Tongue (tissue), 2 donors: ENCODE results near the gene KBTBD12. TPM values are rescaled to one million over a fixed set of nuclear protein-coding genes. Genes with fewer than 3 reads are reported as not detected.
"Not testable (repeated sequence)": the region's sequence is repeated elsewhere in the genome, so short reads cannot be mapped to it uniquely, and the experiment has no call there.

Source experiments
- DNase-seq: peaks from one replicate; pipeline ENCODE4 v3.0.0-alpha.2; 2015
- total RNA-seq: library from RNA; depleted of rRNA; stranded (reverse); fragments of >200 nt; gene quantifications from one replicate; pipeline ENCODE4 v1.2.3, GENCODE V29; 2014

KBTBD12 gene
- total RNA-seq, 1 donor from 2014 or later: 38.2 TPM

- DNase-seq: no peak
Measured at GRCh38 chr3:127905556-127905955, 9.5 kb upstream of the KBTBD12 start.

- DNase-seq: not testable (repeated sequence)
Measured at GRCh38 chr3:127906653-127907052, 8.4 kb upstream of the KBTBD12 start.

DNA sequence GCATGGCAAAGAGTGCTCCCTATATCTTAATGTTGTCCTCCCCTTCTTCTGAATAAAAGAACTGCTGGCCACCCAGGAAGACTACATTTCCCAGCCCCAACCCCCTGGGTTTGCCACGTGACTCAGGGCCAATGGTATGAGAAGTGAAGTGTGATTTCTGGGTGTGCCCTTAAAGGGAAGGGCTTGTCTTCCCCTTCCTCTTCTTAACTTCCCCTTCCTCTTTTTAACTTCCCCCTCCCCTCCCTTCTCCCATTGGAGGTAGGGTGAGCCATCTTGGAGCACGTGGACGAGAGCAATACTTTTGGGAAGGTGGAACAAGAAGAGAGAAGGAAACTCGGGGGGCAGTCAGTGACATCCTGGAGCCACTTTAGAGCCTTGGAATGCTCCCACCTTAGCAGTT, 6.8 kb upstream of the KBTBD12 start:
- no peak for DNase-seq

DNA sequence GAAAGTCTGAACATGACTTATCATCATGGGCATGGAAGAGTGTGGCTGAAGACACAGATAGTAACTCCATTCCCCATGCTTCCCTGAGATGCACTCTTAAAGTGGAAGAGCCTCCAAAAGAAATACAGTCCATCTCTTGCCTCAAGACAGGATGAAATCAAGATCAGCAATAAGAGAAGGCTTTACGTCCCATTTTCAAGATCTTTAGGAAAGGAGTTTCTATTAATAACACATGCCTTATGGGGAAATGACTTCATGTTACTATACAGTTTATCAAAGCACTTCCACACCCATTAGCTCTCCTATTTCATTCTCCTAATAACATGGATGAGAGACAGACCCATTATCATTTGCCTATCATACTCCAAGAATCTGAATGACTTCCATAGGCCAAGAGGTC, 6.1 kb upstream of the KBTBD12 start:
- no peak for DNase-seq

DNA sequence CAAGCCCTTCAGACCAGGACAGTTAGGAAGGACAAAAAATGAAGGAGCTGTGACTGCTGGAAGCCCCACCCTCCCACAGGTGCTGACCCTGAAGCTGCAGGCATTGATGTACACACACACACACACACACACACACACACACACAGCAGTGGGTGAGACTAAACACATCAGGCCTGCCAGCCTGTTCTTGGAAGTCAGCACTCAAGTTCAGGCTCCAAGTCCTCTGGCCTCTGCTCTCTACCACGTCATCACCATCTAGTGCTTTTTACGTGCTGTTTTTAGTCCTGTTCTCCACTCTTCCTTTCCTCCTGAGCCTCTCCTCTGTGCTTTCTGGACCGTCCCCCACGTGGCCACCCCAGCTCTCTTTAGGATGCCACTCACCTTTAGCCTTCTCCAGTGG, 5.4 kb upstream of the KBTBD12 start:
- DNase-seq: no peak

GRCh38 chr3:127911421-127911931, 3.6 kb upstream of the KBTBD12 start:
- DNase-seq: peak; percentile 92

- DNase-seq: not testable (repeated sequence)
Measured at GRCh38 chr3:127913841-127914240, 1.2 kb upstream of the KBTBD12 start.

DNA sequence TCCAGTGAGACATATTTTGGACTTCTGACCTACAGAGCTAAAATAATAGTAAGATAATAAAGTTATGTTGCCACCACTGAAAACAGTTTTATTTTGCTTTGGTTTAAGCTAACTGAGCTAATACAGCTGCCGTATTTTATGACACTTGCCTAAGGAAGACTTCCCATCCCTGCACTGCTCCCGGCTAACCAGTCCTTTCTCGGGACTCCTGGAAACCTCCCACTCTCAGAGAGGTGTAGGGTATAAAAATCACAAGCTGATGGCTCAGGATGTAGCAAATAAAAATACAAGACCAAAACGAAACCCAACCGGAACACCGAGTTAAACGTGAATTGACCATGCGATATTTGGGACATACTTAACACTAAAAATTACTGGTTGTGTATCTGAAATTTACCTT, 448 bp upstream of the KBTBD12 start:
- DNase-seq: no peak

DNA sequence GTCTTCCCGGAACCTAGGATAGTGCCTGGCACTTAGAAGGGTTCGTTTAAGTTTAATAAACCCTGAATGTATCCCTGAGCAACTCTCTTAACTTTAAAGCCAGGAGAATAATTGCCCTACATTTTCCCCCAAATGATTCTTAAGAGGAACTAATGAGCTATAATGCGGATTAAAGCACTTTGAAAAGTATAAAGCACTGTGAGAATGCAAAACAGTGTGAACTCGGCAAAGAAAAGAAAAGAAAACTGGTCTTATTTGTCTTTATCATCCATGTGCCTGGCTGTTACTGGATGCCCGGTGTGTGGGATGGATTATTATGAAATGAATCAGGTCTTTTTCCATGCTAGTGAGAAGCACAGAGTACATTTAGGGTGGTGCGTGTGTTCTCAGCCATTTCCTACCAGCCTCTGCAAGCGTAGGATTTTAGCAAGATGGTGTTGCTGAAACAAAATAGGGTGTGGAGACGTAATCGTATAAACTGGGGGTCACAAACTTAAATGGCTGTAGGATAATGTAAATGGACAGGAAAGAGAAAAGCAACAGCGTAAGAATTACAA, 983 bp downstream of the KBTBD12 start:
- peak; percentile 34 for DNase-seq

GRCh38 chr3:127920738-127921137, 5.7 kb downstream of the KBTBD12 start:
- DNase-seq: no peak

- DNase-seq: no peak
Measured at GRCh38 chr3:127923611-127924010, 8.6 kb downstream of the KBTBD12 start.

DNA sequence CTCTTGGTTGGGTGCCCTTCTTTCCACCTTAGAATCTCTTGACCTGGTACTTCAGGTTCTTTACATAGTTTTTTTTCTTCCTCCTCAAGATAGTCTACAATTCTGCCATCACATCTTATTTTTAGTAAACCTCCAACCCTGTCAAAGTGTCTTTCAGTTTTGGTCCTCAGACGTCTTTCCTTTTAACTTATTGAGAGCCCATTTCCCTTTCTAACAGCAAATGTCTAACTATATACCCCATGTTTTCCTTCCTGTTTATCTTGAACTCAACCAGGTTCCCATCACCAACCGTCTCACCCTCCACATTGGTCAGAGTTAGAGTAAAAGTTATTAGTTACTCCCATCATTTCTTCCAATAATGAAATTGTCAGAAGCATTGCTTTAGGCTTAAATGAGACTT, 10.4 kb downstream of the KBTBD12 start:
- DNase-seq: no peak

DNA sequence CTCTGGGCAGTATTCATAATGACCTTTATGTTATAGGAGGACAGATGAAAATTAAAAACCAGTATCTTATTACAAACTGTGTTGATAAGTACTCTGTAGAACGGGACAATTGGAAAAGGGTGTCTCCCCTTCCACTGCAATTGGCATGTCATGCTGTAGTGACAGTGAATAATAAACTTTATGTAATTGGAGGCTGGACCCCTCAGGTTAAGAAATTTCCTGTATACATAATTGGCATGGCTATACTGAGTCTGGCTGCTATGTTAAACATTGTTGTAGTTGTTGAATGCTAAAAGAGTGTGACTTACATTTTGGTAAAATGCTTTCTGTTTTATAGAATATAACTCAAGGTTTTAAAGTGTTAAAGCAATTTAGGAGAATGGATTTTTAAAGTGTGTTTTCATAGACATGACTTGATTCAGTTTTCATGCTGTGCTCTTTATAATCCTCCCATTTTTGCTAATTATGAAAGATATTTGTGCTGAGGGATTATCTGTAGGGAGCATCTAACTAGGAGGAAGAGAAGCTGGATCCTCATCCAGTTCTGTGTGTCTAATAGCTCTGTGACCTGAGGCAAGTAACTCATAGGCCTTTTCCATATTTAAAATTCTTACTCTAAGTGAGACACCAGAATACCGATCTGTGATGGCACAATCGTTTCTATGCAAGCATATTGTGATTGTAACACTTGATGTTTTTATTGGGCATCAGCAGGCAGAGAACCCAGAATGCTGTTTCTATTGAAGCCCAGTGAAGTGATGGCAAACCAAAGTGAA, 13.0 kb downstream of the KBTBD12 start:
- DNase-seq: no peak

DNA sequence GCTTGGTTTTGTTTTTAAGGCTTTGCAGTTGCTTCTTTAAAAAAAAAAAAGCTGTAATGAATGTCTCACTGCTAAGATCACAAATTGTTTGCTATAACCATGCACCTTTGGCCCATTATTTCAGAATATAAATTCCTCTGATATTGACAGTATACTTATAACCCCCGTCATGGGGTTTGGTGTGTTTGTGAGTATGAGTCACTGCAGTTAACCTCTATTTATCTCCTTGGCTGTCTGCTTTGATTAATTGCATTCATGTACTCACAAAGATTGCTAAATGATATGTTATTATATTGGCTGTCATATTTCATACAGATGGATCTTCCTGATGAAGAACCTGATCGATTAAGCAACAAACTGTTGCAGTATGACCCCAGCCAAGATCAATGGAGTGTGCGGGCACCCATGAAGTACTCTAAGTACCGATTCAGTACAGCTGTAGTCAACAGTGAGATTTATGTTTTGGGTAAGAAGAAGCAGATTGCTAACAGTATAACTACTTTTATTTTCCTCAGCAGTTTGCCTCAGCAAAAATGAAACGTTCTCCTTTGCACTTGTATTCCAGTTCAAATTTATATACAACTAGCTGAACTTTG, 14.9 kb downstream of the KBTBD12 start:
- DNase-seq: no peak

DNA sequence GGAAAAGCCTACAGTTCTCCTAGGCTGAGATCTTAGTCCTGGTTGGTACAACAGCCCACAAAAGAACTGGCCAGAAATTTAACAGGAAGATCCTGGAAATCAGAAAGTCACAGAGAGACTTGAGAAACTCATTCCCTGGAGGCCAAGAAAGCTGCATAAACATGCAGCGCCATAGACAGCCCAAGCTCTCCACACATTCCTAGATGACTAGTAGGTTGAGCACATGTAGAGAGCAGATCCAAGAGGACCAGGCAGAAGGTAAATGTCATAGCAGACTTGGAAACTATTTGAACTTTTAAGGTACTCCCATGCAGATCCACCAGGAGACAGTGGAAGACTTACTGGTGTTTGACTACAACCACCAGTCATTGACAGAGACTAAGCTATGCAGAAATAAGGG, 18.4 kb downstream of the KBTBD12 start:
- no peak for DNase-seq

- no peak for DNase-seq
Measured at GRCh38 chr3:127938800-127939199, 23.8 kb downstream of the KBTBD12 start.

GRCh38 chr3:127940116-127940515, 25.1 kb downstream of the KBTBD12 start:
- DNase-seq: no peak

DNA sequence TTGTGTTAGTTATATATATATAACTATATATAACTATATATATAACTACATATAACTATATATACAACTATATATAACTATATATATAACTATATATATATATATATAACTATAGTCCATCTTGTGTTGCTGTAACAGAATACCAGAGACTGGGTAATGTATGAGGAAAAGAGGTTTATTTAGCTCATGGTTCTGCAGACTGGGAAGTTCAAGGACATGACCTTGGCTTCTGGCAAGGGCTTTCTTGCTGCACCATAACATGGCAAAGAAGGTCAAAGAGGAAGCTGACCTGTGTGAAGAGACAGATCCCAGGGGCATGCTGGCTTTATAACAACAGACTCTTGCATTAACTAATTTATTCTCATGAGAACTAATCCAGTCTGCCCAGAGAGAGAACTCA, 27.6 kb downstream of the KBTBD12 start:
- DNase-seq: no peak

- DNase-seq: no peak
Measured at GRCh38 chr3:127948211-127948610, 33.2 kb downstream of the KBTBD12 start.

- DNase-seq: no peak
Measured at GRCh38 chr3:127949446-127950055, 34.5 kb downstream of the KBTBD12 start.

DNA sequence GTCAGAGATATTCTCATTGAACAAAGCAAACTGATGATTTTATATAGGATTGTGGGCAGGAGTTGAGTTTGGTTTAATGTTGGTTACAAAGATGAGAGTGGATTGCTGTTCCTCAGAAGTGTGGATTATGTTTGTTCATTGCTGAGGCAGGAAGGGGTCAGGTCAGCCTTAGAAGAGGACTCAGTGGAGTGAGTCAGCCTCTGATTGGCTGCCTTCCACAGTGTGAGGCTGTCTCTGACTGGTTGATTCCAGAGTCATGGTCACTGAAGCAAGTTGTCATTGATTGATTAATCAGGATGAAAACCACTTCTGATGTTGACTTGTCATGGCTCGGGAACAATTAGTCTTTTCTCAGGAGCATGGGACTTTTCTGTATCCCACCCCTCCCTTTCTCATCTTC, 36.2 kb downstream of the KBTBD12 start:
- DNase-seq: no peak

- no peak for DNase-seq
Measured at GRCh38 chr3:127953091-127954035, 38.3 kb downstream of the KBTBD12 start.
